ENCODE results near the gene TRHDE. TPM values are rescaled to one million over a fixed set of nuclear protein-coding genes. Genes with fewer than 3 reads are reported as not detected.

Gene TRHDE
- total and polyA plus RNA-seq, 2 of the 13 experiments (the other 11 are each of a cell fraction or from before 2014, with no cell fraction given): not detected

DNA sequence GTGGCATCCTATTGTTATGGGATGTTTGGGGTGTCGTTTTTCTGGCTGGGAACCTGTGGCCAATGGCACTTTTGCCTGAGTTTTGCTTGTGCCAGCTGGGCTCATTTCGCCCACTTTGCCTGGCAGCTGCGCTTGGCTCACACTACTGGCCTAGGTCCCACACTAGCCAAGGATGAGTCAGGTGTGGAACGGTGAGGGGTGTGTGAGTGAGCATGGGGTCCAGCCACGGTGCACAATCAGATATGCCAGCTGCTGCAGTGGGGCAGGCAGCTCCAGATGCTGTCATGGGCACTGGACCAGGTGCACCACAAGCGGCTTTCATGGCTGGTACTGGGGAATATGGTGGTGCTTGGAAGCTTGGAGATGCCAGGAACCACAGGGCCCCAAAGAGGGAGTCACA lies 21.5 kb downstream of the TRHDE start (continued):
- TF ChIP-seq HNRNPK (IDR thresholded peaks at IDR 0.05; ENCODE audit: low read depth, low read length, poor library complexity, severe bottlenecking) (no peak), ZNF282 (IDR thresholded peaks at IDR 0.05; ENCODE audit: partially characterized antibody) (no peak)

DNA sequence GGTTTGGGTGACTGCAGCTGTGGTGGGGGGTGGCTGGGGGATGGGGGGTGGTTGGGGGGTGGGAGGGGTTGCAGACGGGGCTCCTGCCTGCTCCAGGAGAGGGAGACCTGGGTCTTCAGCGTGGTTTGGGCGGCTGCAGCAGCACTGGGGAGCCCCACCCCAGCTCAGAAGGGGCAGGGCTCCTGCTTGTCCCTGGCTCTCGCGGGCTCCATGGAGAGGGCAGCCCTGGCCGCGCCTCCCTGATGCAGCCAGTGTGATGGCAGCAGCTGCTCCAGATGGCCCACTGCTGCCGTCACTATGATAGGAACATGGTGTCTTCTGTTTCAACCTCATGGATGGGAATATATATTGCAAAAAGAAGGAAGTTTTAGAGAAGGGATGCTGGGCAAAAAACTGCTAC lies 22.9 kb downstream of the TRHDE start:
- Histone ChIP-seq H3K36me3 (replicated peaks in 1 of 2; ENCODE audit: control insufficient read depth in 1 of 2, insufficient read depth in 2 of 2, low read length in 2 of 2) (no peaks in the 10 kb centered on the region), H3K4me1 (ENCODE audit: insufficient read depth, low read length) (no peaks in the 10 kb centered on the region), H3K4me2 (ENCODE audit: low read depth, low read length) (no peak overlapping the region), H3K79me2 (ENCODE audit: insufficient read depth, low read length) (no peaks in the 10 kb centered on the region), H3K27ac (ENCODE audit: extremely low read length, insufficient read depth, low read length) (no peak overlapping the region), H4K20me1 (ENCODE audit: insufficient read depth, low read length) (no peaks in the 10 kb centered on the region), H2AFZ (ENCODE audit: low read length) (no peak overlapping the region), H3K9ac (ENCODE audit: insufficient read depth, low read depth, low read length) (no peak overlapping the region), H3K4me3 (replicated peaks in 1 of 3; ENCODE audit: insufficient read depth in 1 of 3, low read depth in 2 of 3, low read length in 3 of 3) (no peak overlapping the region), H3K9me3 (ENCODE audit: low read length) (no peaks in the 10 kb centered on the region), H3K27me3 (ENCODE audit: control insufficient read depth in 1 of 2, insufficient read depth in 2 of 2, low read length in 2 of 2) (no peaks in the 10 kb centered on the region)
- ATAC-seq (no peak), FAIRE-seq (no peak), DNase-seq (ENCODE audit: low spot score) (no peak)
- CTCF ChIA-PET (ENCODE audit: low intra/inter-chr PET ratio, low total read pairs): no interaction called here
- POLR2A ChIA-PET: no interaction called here
- no TSS peak for BruUV-seq (replicated peaks)
- in situ Hi-C loops (cut with HindIII; ENCODE audit: extremely low pct_ligation_motif_present, low pct_unique_long_range_greater_than_20kb) (no loop called here), intact Hi-C loops (cut with micrococcal nuclease; ENCODE audit: unreplicated experiment) (no loop called here)
- no peak for TF ChIP-seq MEIS1 (CRISPR knock-in tag; IDR thresholded peaks at IDR 0.05; ENCODE audit: borderline replicate concordance)
- TF ChIP-seq SAFB2 (CRISPR knock-in tag; IDR thresholded peaks at IDR 0.05; ENCODE audit: borderline replicate concordance, low read depth): no peak
- no peak for TF ChIP-seq MYNN (CRISPR knock-in tag; IDR thresholded peaks at IDR 0.05; ENCODE audit: low read depth)
- TF ChIP-seq ZNF737 (CRISPR knock-in tag; IDR thresholded peaks at IDR 0.05; ENCODE audit: borderline replicate concordance): no peak
- WGBS (ENCODE audit: low lambda C conversion rate): 14% methylated on average over 7 of the region's 8 CpGs

DNA sequence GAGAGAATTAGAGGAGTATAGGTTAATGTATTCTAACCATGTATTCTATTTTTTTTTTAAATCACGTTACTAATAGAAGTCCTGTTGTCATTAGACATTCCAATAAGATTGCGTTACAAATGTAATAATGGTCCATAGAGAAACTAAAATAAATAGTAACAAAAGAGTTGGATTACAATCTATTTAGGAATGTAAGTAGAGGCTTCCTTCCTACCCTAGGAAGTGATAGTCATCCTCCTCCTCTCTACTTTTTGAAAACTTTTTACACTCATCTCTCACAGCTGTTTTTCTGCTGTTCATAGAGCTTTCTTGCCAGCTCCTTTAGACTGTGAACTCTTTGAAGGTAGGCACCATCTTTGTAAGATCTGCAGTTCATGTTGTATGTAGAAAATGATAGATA lies 23.6 kb downstream of the TRHDE start:
- in situ Hi-C loops (cut with HindIII; ENCODE audit: extremely low pct_ligation_motif_present, low pct_unique_long_range_greater_than_20kb): no loop called here
- WGBS (ENCODE audit: low lambda C conversion rate): 4% methylated on average over 2 of the region's 2 CpGs
- ChIA-PET CTCF (ENCODE audit: low intra/inter-chr PET ratio, low total read pairs) (no interaction called here), POLR2A (no interaction called here)
- no peak for DNase-seq (ENCODE audit: low spot score)
- Histone ChIP-seq H3K9ac (ENCODE audit: insufficient read depth, low read depth, low read length) (no peak overlapping the region), H3K27me3 (ENCODE audit: control insufficient read depth in 1 of 2, insufficient read depth in 2 of 2, low read length in 2 of 2) (no peaks in the 10 kb centered on the region), H3K79me2 (ENCODE audit: insufficient read depth, low read length) (no peaks in the 10 kb centered on the region), H3K4me2 (ENCODE audit: low read depth, low read length) (no peak overlapping the region), H3K9me3 (ENCODE audit: low read length) (no peaks in the 10 kb centered on the region), H3K27ac (ENCODE audit: extremely low read length, insufficient read depth, low read length) (no peak overlapping the region), H4K20me1 (ENCODE audit: insufficient read depth, low read length) (no peaks in the 10 kb centered on the region), H2AFZ (ENCODE audit: low read length) (no peak overlapping the region), H3K4me1 (ENCODE audit: insufficient read depth, low read length) (no peaks in the 10 kb centered on the region), H3K4me3 (replicated peaks in 1 of 3; ENCODE audit: insufficient read depth in 1 of 3, low read depth in 2 of 3, low read length in 3 of 3) (no peak overlapping the region), H3K36me3 (replicated peaks in 1 of 2; ENCODE audit: control insufficient read depth in 1 of 2, insufficient read depth in 2 of 2, low read length in 2 of 2) (no peaks in the 10 kb centered on the region)
- TF ChIP-seq ZNF234 (CRISPR knock-in tag; conservative IDR thresholded peaks at IDR 0.05) (no peak), DPF2 (CRISPR knock-in tag; IDR thresholded peaks at IDR 0.05; ENCODE audit: borderline replicate concordance, low read depth) (no peak), YEATS4 (CRISPR knock-in tag; IDR thresholded peaks at IDR 0.05; ENCODE audit: borderline replicate concordance) (no peak), GATAD1 (CRISPR knock-in tag; IDR thresholded peaks at IDR 0.05) (no peak), ZC3H4 (CRISPR knock-in tag; IDR thresholded peaks at IDR 0.05; ENCODE audit: borderline replicate concordance) (no peak), ZNF224 (CRISPR knock-in tag; IDR thresholded peaks at IDR 0.05) (no peak), POGZ (CRISPR knock-in tag; IDR thresholded peaks at IDR 0.05) (no peak)
- TF ChIP-seq, protein P1, sequence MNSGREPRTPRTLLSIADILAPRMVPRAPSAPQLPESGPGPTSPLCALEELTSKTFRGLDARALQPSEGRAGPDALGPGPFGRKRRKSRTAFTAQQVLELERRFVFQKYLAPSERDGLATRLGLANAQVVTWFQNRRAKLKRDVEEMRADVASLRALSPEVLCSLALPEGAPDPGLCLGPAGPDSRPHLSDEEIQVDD (CRISPR knock-in tag; IDR thresholded peaks at IDR 0.05; ENCODE audit: borderline replicate concordance): no peak
- TF ChIP-seq, protein P2, sequence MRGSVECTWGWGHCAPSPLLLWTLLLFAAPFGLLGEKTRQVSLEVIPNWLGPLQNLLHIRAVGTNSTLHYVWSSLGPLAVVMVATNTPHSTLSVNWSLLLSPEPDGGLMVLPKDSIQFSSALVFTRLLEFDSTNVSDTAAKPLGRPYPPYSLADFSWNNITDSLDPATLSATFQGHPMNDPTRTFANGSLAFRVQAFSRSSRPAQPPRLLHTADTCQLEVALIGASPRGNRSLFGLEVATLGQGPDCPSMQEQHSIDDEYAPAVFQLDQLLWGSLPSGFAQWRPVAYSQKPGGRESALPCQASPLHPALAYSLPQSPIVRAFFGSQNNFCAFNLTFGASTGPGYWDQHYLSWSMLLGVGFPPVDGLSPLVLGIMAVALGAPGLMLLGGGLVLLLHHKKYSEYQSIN (CRISPR knock-in tag; IDR thresholded peaks at IDR 0.05; ENCODE audit: borderline replicate concordance): no peak
- no peak for FAIRE-seq
- intact Hi-C loops (cut with micrococcal nuclease; ENCODE audit: unreplicated experiment): no loop called here
- BruUV-seq (replicated peaks): no TSS peak
- ATAC-seq: no peak
